ENCODE results near the gene TP53BP2. TPM values are rescaled to one million over a fixed set of nuclear protein-coding genes. Genes with fewer than 3 reads are reported as not detected.

Gene TP53BP2
- polyA plus RNA-seq, 1 experiment: 18.6 TPM

GRCh38 chr1:223840254-223840653, 5.5 kb downstream of the TP53BP2 start:
- TF ChIP-seq CTCF (IDR thresholded peaks at IDR 0.05; ENCODE audit: insufficient read depth, low read depth, low read length): no peak
- DNase-seq (ENCODE audit: low read depth): no peak
- H3K4me3 ChIP-seq (ENCODE audit: low read depth, low read length): no peak overlapping the region
- H3K36me3 ChIP-seq (ENCODE audit: control insufficient read depth, insufficient read depth, low read length): no peaks in the 10 kb centered on the region
- no peaks in the 10 kb centered on the region for H3K27me3 ChIP-seq (ENCODE audit: control insufficient read depth, insufficient read depth, low read length)
- ChIA-PET CTCF (interaction anchor here (0.7 to 1.0 kb wide), 4 partner anchors 10 to 27 kb away, joined by 3 to 4 read pairs (median 3); no protein-coding TSS in a partner anchor), POLR2A (no interaction called here)

- POLR2A ChIA-PET: no interaction called here
- no peak for TF ChIP-seq CTCF (IDR thresholded peaks at IDR 0.05; ENCODE audit: insufficient read depth, low read depth, low read length)
Measured at GRCh38 chr1:223838125-223838854, 7.5 kb downstream of the TP53BP2 start.

GRCh38 chr1:223837687-223838086, 8.1 kb downstream of the TP53BP2 start:
- ChIA-PET CTCF (interaction anchor here (0.8 kb wide), 1 partner anchor 8 kb away, joined by 3 read pairs; the partner anchor contains the start of gene TP53BP2), POLR2A (no interaction called here)
- Histone ChIP-seq H3K36me3 (ENCODE audit: control insufficient read depth, insufficient read depth, low read length) (no peaks in the 10 kb centered on the region), H3K27me3 (ENCODE audit: control insufficient read depth, insufficient read depth, low read length) (no peaks in the 10 kb centered on the region), H3K4me3 (ENCODE audit: low read depth, low read length) (no peak overlapping the region)
- no peak for DNase-seq (ENCODE audit: low read depth)
- no peak for TF ChIP-seq CTCF (IDR thresholded peaks at IDR 0.05; ENCODE audit: insufficient read depth, low read depth, low read length)

More at GRCh38 chr1:223838125-223838854, 7.5 kb downstream of the TP53BP2 start:
- no peaks in the 10 kb centered on the region for H3K36me3 ChIP-seq (ENCODE audit: control insufficient read depth, insufficient read depth, low read length)
- no peaks in the 10 kb centered on the region for H3K27me3 ChIP-seq (ENCODE audit: control insufficient read depth, insufficient read depth, low read length)
- CTCF ChIA-PET: interaction anchor here (1.2 kb wide), 1 partner anchor 35 kb away, joined by 3 read pairs; no protein-coding TSS in a partner anchor
- no peak overlapping the region for H3K4me3 ChIP-seq (ENCODE audit: low read depth, low read length)
- no peak for DNase-seq (ENCODE audit: low read depth)

GRCh38 chr1:223837206-223837605, 8.5 kb downstream of the TP53BP2 start:
- no peak for TF ChIP-seq CTCF (IDR thresholded peaks at IDR 0.05; ENCODE audit: insufficient read depth, low read depth, low read length)
- CTCF ChIA-PET: interaction anchor here (0.8 to 1.6 kb wide), 2 partner anchors 9 to 15 kb away, joined by 3 to 4 read pairs; partner anchors contain the start of gene TP53BP2
- Histone ChIP-seq H3K4me3 (ENCODE audit: low read depth, low read length) (no peak overlapping the region), H3K36me3 (ENCODE audit: control insufficient read depth, insufficient read depth, low read length) (no peaks in the 10 kb centered on the region), H3K27me3 (ENCODE audit: control insufficient read depth, insufficient read depth, low read length) (no peaks in the 10 kb centered on the region)
- DNase-seq (ENCODE audit: low read depth): no peak
- POLR2A ChIA-PET: no interaction called here

GRCh38 chr1:223836586-223836985, 9.2 kb downstream of the TP53BP2 start:
- CTCF ChIA-PET: interaction anchor here (1.6 kb wide), 1 partner anchor 14 kb away, joined by 4 read pairs; no protein-coding TSS in a partner anchor
- DNase-seq (ENCODE audit: low read depth): no peak
- Histone ChIP-seq H3K4me3 (ENCODE audit: low read depth, low read length) (no peak overlapping the region), H3K36me3 (ENCODE audit: control insufficient read depth, insufficient read depth, low read length) (no peaks in the 10 kb centered on the region), H3K27me3 (ENCODE audit: control insufficient read depth, insufficient read depth, low read length) (no peaks in the 10 kb centered on the region)
- POLR2A ChIA-PET: no interaction called here
- TF ChIP-seq CTCF (IDR thresholded peaks at IDR 0.05; ENCODE audit: insufficient read depth, low read depth, low read length): no peak
